ENCODE measurements around the gene CHD2. TPM values are rescaled to one million over a fixed set of nuclear protein-coding genes. Genes with fewer than 3 reads are reported as not detected.
"Not testable (repeated sequence)": the region's sequence is repeated elsewhere in the genome, so short reads cannot be mapped to it uniquely, and the experiment has no call there.

The CHD2 gene
- total RNA-seq, 4 donors from 2014 or later = 41.9 to 144 (median 81.8) TPM

- Histone ChIP-seq H3K9me3 (no peaks in the 10 kb centered on the region), H3K4me3 (no peak overlapping the region), H3K27ac (peak overlapping the region in 3 of 4 donors; percentile 58 to 66 (median 66)), H3K36me3 (peaks cover 0 to 7% of the 10 kb centered on the region in 2 donors), H3K27me3 (no peaks in the 10 kb centered on the region), H3K4me1 (peaks cover 0 to 32% (median 14%) of the 10 kb centered on the region in 3 donors)
- no peak for TF ChIP-seq EP300 (IDR thresholded peaks at IDR 0.05)
- TF ChIP-seq, protein P1, sequence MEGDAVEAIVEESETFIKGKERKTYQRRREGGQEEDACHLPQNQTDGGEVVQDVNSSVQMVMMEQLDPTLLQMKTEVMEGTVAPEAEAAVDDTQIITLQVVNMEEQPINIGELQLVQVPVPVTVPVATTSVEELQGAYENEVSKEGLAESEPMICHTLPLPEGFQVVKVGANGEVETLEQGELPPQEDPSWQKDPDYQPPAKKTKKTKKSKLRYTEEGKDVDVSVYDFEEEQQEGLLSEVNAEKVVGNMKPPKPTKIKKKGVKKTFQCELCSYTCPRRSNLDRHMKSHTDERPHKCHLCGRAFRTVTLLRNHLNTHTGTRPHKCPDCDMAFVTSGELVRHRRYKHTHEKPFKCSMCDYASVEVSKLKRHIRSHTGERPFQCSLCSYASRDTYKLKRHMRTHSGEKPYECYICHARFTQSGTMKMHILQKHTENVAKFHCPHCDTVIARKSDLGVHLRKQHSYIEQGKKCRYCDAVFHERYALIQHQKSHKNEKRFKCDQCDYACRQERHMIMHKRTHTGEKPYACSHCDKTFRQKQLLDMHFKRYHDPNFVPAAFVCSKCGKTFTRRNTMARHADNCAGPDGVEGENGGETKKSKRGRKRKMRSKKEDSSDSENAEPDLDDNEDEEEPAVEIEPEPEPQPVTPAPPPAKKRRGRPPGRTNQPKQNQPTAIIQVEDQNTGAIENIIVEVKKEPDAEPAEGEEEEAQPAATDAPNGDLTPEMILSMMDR (IDR thresholded peaks at IDR 0.05) = no peak
- TF ChIP-seq POLR2A (IDR thresholded peaks at IDR 0.05) = no peak
- no peak for TF ChIP-seq POLR2AphosphoS5 (IDR thresholded peaks at IDR 0.05)
- WGBS, 2 donors (ENCODE audit: low coverage in 1 of 2) = 68% methylated on average over 13 of the region's 20 CpGs; no CpG with 5 or more reads in 1 of the 2 donors
- no peak for ATAC-seq
Observed at GRCh38 chr15:93037820-93038705, 137.9 kb downstream of the CHD2 start.

DNA sequence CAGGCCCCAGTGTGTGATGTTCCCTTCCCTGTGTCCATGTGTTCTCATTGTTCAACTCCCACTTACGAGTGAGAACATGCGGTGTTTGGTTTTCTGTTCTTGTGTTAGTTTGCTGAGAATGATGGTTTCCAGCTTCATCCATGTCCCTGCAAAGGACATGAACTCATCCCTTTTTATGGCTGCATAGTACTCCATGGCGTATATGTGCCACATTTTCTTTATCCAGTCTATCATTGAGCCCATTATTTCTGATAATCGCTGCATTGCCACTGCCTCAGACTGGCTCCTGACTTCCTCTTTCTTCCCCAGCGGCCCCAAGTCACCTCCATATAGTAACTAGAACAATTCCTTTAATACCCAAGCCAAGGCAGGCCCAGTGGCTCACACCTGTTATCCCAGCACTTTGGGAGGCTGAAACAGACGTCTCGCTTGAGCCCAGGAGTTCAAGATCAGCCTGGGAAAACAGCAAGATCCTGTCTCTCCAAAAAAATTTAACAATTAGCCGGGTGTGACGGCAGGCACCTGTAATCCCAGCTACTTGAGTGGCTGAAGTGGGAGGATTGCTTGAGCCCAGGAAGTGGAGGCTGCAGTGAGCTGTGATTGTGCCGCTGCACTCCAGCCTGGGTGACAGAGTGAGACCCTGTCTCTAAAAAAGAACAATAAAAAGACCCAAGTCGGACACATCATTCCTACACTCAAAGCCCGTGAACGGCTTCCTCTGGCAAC lies 139.6 kb downstream of the CHD2 start:
- H3K4me1 ChIP-seq = peaks cover 0 to 48% (median 14%) of the 10 kb centered on the region in 3 donors
- peaks cover 0 to 23% of the 10 kb centered on the region in 2 donors for H3K36me3 ChIP-seq
- not testable (repeated sequence) for H3K27me3 ChIP-seq, ATAC-seq, H3K4me3 ChIP-seq, H3K9me3 ChIP-seq, H3K27ac ChIP-seq
- WGBS, 2 donors (ENCODE audit: low coverage in 1 of 2) = 93 to 100% methylated on average over 2 to 3 of the region's 13 CpGs

DNA sequence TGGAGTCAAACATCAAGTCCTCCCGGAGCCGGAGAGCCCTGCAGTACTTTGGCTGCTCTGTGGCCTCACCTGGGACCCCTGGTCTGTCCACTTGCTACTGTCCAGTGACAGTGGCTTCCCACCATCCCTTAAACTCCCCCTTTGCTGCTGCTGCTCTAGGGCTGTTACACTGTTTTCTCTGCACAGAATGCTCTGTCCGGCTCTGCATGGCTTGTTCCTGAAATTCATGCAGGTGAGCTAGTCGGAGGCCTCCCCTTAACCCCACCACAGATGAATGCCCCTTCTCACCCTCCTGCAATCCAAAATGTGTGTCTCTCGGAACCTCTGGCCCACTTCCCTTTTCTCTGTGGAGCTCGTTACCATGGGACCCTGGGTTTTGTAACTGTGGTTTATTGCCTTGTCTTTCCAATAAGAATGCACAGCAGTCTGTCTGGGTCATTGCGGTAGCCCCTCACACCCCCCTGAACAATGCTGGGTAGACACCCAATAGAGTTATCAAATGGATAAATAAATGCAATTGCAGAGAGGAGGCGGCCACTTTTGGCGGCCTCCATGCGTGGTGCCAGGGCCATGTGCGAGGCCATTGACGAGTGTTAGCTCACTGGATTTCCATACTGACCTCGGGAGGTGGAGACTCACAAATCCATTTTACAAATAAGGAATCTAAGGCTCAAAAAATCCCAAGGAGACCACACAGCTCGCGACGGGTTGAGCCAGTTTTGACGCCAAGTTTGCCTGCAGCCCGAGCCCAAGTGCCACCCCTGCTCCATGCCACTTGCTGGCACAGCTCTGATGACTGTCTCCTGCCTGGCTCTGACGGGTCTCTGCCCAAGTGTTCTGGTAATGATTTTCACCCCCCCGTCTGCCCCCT lies 140.4 kb downstream of the CHD2 start:
- no peaks in the 10 kb centered on the region for H3K27me3 ChIP-seq
- H3K9me3 ChIP-seq = no peaks in the 10 kb centered on the region
- WGBS, 2 donors (ENCODE audit: low coverage in 1 of 2) = 84 to 88% methylated on average over 6 to 10 of the region's 20 CpGs
- H3K4me3 ChIP-seq = no peak overlapping the region
- H3K4me1 ChIP-seq = peaks cover 0 to 56% (median 14%) of the 10 kb centered on the region in 3 donors
- ATAC-seq = no peak
- peaks cover 0 to 31% of the 10 kb centered on the region in 2 donors for H3K36me3 ChIP-seq
- no peak overlapping the region for H3K27ac ChIP-seq
- no peak for TF ChIP-seq POLR2AphosphoS5 (IDR thresholded peaks at IDR 0.05)
- TF ChIP-seq, protein P1 (IDR thresholded peaks at IDR 0.05) = no peak
- no peak for TF ChIP-seq EP300 (IDR thresholded peaks at IDR 0.05)
- no peak for TF ChIP-seq POLR2A (IDR thresholded peaks at IDR 0.05)

GRCh38 chr15:93041159-93041547 lies 141.0 kb downstream of the CHD2 start:
- WGBS, 2 donors (ENCODE audit: low coverage in 1 of 2) = 75 to 87% methylated on average over 4 to 9 of the region's 13 CpGs
- H3K4me3 ChIP-seq = no peak overlapping the region

More at GRCh38 chr15:93041159-93041547, 141.0 kb downstream of the CHD2 start:
- Histone ChIP-seq H3K9me3 (peaks cover 0 to 3% (median 0%) of the 10 kb centered on the region in 3 donors), H3K36me3 (peaks cover 0 to 38% of the 10 kb centered on the region in 2 donors), H3K27ac (no peak overlapping the region), H3K27me3 (no peaks in the 10 kb centered on the region), H3K4me1 (peaks cover 0 to 52% (median 14%) of the 10 kb centered on the region in 3 donors)
- TF ChIP-seq POLR2A (IDR thresholded peaks at IDR 0.05) = no peak
- TF ChIP-seq, protein P1 (IDR thresholded peaks at IDR 0.05) = no peak
- no peak for TF ChIP-seq POLR2AphosphoS5 (IDR thresholded peaks at IDR 0.05)
- no peak for TF ChIP-seq EP300 (IDR thresholded peaks at IDR 0.05)
- ATAC-seq = no peak
